MCF 10A (cell line): Measurements from ENCODE around the gene RHCE. TPM values are rescaled to one million over a fixed set of nuclear protein-coding genes. Genes with fewer than 3 reads are reported as not detected.
A peak's percentile ranks its signal among the peaks of the same experiment; 100 is the strongest.
"Not testable (repeated sequence)": the region's sequence is repeated elsewhere in the genome, so short reads cannot be mapped to it uniquely, and the experiment has no call there.

ENCODE experiments used
- BruUV-seq: library from RNA; stranded (reverse); fragments of 400-500 nt; replicated peaks from 2 replicates; lab custom pipeline; 2021; lab: Mats Ljungman, UMichigan
- CTCF ChIA-PET: fragments of 300-600 bp; sonication (Branson Sonifier 250); formaldehyde crosslinking; extraction: SDS; loops from one replicate; lab custom pipeline; 2021; ENCODE audit warnings: antibody characterized with exemption, inconsistent platforms; lab: Yijun Ruan, JAX
- POLR2A ChIA-PET: fragments of 300-600, 350-650 bp; sonication (Branson Sonifier 250); formaldehyde crosslinking; extraction: SDS; loops from one replicate; lab custom pipeline; 2020; ENCODE audit warnings: antibody characterized with exemption, inconsistent platforms; lab: Yijun Ruan, JAX
- DNase-seq: peaks from one replicate; pipeline ENCODE4 v3.0.0-alpha.2; 2018; ENCODE audit not compliant: unreplicated experiment
- H3K27ac Mint-ChIP-seq: one replicate; pipeline ENCODE4 v1.8.0; 2022; ENCODE audit warnings: mild to moderate bottlenecking, low read depth, mixed read lengths; ENCODE audit not compliant: unreplicated experiment
- H3K27me3 Mint-ChIP-seq: one replicate; pipeline ENCODE4 v1.8.0; 2022; ENCODE audit warnings: mixed read lengths; ENCODE audit not compliant: insufficient read depth, unreplicated experiment
- H3K36me3 Mint-ChIP-seq: one replicate; pipeline ENCODE4 v1.8.0; 2022; ENCODE audit warnings: mild to moderate bottlenecking, moderate library complexity, mixed read lengths; ENCODE audit not compliant: insufficient read depth, unreplicated experiment
- H3K4me1 Mint-ChIP-seq: one replicate; pipeline ENCODE4 v1.8.0; 2022; ENCODE audit warnings: mixed read lengths; ENCODE audit not compliant: insufficient read depth, unreplicated experiment
- H3K4me3 Mint-ChIP-seq: one replicate; pipeline ENCODE4 v1.8.0; 2022; ENCODE audit warnings: mild to moderate bottlenecking, moderate library complexity, mixed read lengths; ENCODE audit not compliant: unreplicated experiment
- H3K9me3 Mint-ChIP-seq: one replicate; pipeline ENCODE4 v1.8.0; 2022; ENCODE audit warnings: mixed read lengths; ENCODE audit not compliant: unreplicated experiment
- CTCF ChIP-seq: fragments of 200-600 bp; IDR thresholded peaks from one replicate; pipeline ENCODE4 v1.8.0; 2022; ENCODE audit warnings: antibody characterized with exemption, mild to moderate bottlenecking; ENCODE audit not compliant: unreplicated experiment
- intact Hi-C: fragments of 100-400 bp; cut with micrococcal nuclease; formaldehyde crosslinking; loops from 2 replicates; pipeline ENCODE4 v1.14.1; 2022
- total RNA-seq: library from RNA; stranded (reverse); gene quantifications from 2 replicates; pipeline ENCODE4 v1.2.3, GENCODE V29; 2022

Gene RHCE
- total RNA-seq, 1 experiment from 2014 or later = 0.61 TPM

- H3K4me3 Mint-ChIP-seq, BruUV-seq, POLR2A ChIA-PET, H3K4me1 Mint-ChIP-seq, DNase-seq, H3K9me3 Mint-ChIP-seq, CTCF ChIA-PET, H3K27ac Mint-ChIP-seq, H3K27me3 Mint-ChIP-seq, intact Hi-C loops, H3K36me3 Mint-ChIP-seq: not testable (repeated sequence)
Observed at GRCh38 chr1:25383875-25384274, 36.8 kb downstream of the RHCE start.

GRCh38 chr1:25383090-25383489 is 37.5 kb downstream of the RHCE start:
- H3K9me3 Mint-ChIP-seq, BruUV-seq, H3K27ac Mint-ChIP-seq, POLR2A ChIA-PET, H3K36me3 Mint-ChIP-seq, intact Hi-C loops, H3K4me1 Mint-ChIP-seq, H3K4me3 Mint-ChIP-seq, CTCF ChIA-PET, H3K27me3 Mint-ChIP-seq: not testable (repeated sequence)
- peak; percentile 45 for DNase-seq

- not testable (repeated sequence) for H3K27ac Mint-ChIP-seq
Observed at GRCh38 chr1:25382543-25382942, 38.1 kb downstream of the RHCE start.

GRCh38 chr1:25378367-25378766 is 42.3 kb downstream of the RHCE start:
- intact Hi-C loops, BruUV-seq, H3K4me3 Mint-ChIP-seq, CTCF ChIA-PET, H3K9me3 Mint-ChIP-seq, H3K4me1 Mint-ChIP-seq, H3K27me3 Mint-ChIP-seq, H3K27ac Mint-ChIP-seq, H3K36me3 Mint-ChIP-seq, POLR2A ChIA-PET, DNase-seq: not testable (repeated sequence)

More at GRCh38 chr1:25382543-25382942, 38.1 kb downstream of the RHCE start:
- H3K4me1 Mint-ChIP-seq, H3K9me3 Mint-ChIP-seq, H3K4me3 Mint-ChIP-seq, BruUV-seq, H3K36me3 Mint-ChIP-seq, CTCF ChIA-PET, intact Hi-C loops, POLR2A ChIA-PET, DNase-seq, H3K27me3 Mint-ChIP-seq: not testable (repeated sequence)

GRCh38 chr1:25371757-25372156 is 48.9 kb downstream of the RHCE start:
- H3K27me3 Mint-ChIP-seq, H3K36me3 Mint-ChIP-seq, BruUV-seq, H3K4me3 Mint-ChIP-seq, intact Hi-C loops, H3K27ac Mint-ChIP-seq, H3K9me3 Mint-ChIP-seq, H3K4me1 Mint-ChIP-seq, POLR2A ChIA-PET, CTCF ChIA-PET: not testable (repeated sequence)
- peak; percentile 25 for DNase-seq

GRCh38 chr1:25369691-25370271 is 50.8 kb downstream of the RHCE start:
- H3K27me3 Mint-ChIP-seq, H3K27ac Mint-ChIP-seq, CTCF ChIA-PET, H3K4me3 Mint-ChIP-seq, DNase-seq, H3K4me1 Mint-ChIP-seq, intact Hi-C loops, BruUV-seq, H3K36me3 Mint-ChIP-seq, H3K9me3 Mint-ChIP-seq: not testable (repeated sequence)
- POLR2A ChIA-PET = interaction anchor here (0.6 kb wide), 1 partner anchor 19 kb away, joined by 3 read pairs; no protein-coding TSS in a partner anchor

GRCh38 chr1:25369241-25369640 is 51.4 kb downstream of the RHCE start:
- Mint-ChIP-seq H3K4me1 (no peaks in the 10 kb centered on the region), H3K27ac (no peak overlapping the region), H3K4me3 (no peak overlapping the region), H3K27me3 (no peaks in the 10 kb centered on the region), H3K9me3 (no peaks in the 10 kb centered on the region), H3K36me3 (no peaks in the 10 kb centered on the region)
- BruUV-seq = no TSS peak
- no peak for TF ChIP-seq CTCF
- intact Hi-C loops = no loop called here
- CTCF ChIA-PET = no interaction called here
- no peak for DNase-seq
- POLR2A ChIA-PET = interaction anchor here (0.6 kb wide), 1 partner anchor 18 kb away, joined by 3 read pairs; no protein-coding TSS in a partner anchor

GRCh38 chr1:25362634-25363559 is 57.7 kb downstream of the RHCE start:
- POLR2A ChIA-PET, BruUV-seq, H3K9me3 Mint-ChIP-seq, H3K27ac Mint-ChIP-seq, intact Hi-C loops, H3K4me1 Mint-ChIP-seq, H3K27me3 Mint-ChIP-seq, DNase-seq, H3K4me3 Mint-ChIP-seq, CTCF ChIA-PET: not testable (repeated sequence)
- peaks cover 45% of the 10 kb centered on the region for H3K36me3 Mint-ChIP-seq
